ENCODE results near the gene IFITM5. TPM values are rescaled to one million over a fixed set of nuclear protein-coding genes. Genes with fewer than 3 reads are reported as not detected.

The IFITM5 gene
- total and polyA plus RNA-seq, 2 donors from 2014 or later: not detected

GRCh38 chr11:259413-259812, 39.9 kb downstream of the IFITM5 start:
- no peak for FAIRE-seq
- no peak overlapping the region for H3K4me3 ChIP-seq (ENCODE audit: low read length in 3 of 3)
- intact Hi-C loops (cut with DNase I): no loop called here

GRCh38 chr11:257766-258493, 41.4 kb downstream of the IFITM5 start:
- peaks cover 0 to 1% (median 0%) of the 10 kb centered on the region in 3 donors for H3K9me3 ChIP-seq (ENCODE audit: control insufficient read depth in 2 of 3, insufficient read depth in 1 of 3, low read length in 3 of 3)
- FAIRE-seq (no peak), DNase-seq (peak in 1 of 5 donors; percentile 41)
- no peak overlapping the region for H3K27ac ChIP-seq (ENCODE audit: low read depth in 2 of 2, low read length in 2 of 2)
- H3K4me1 ChIP-seq (ENCODE audit: control insufficient read depth in 2 of 3, insufficient read depth in 2 of 3, low read depth in 1 of 3, low read length in 3 of 3): no peaks in the 10 kb centered on the region
- H3K9ac ChIP-seq (ENCODE audit: low read length in 3 of 3): no peak overlapping the region
- no peak for TF ChIP-seq CTCF (IDR thresholded peaks at IDR 0.05; ENCODE audit: borderline replicate concordance, extremely low read depth, insufficient read depth)
- H3K36me3 ChIP-seq (ENCODE audit: control insufficient read depth in 2 of 3, insufficient read depth in 3 of 3, low read length in 3 of 3): peaks cover 0 to 8% (median 0%) of the 10 kb centered on the region in 3 donors
- H3K27me3 ChIP-seq (ENCODE audit: control insufficient read depth, insufficient read depth, low read length): no peaks in the 10 kb centered on the region
- H3K4me3 ChIP-seq (ENCODE audit: low read length in 3 of 3): no peak overlapping the region
- intact Hi-C loops (cut with DNase I): no loop called here

More at GRCh38 chr11:259413-259812, 39.9 kb downstream of the IFITM5 start:
- Histone ChIP-seq H3K27ac (ENCODE audit: low read depth in 2 of 2, low read length in 2 of 2) (no peak overlapping the region), H3K4me1 (ENCODE audit: control insufficient read depth in 2 of 3, insufficient read depth in 2 of 3, low read depth in 1 of 3, low read length in 3 of 3) (no peaks in the 10 kb centered on the region), H3K36me3 (ENCODE audit: control insufficient read depth in 2 of 3, insufficient read depth in 3 of 3, low read length in 3 of 3) (no peaks in the 10 kb centered on the region), H3K27me3 (ENCODE audit: control insufficient read depth, insufficient read depth, low read length) (no peaks in the 10 kb centered on the region), H3K9ac (ENCODE audit: low read length in 3 of 3) (no peak overlapping the region), H3K9me3 (ENCODE audit: control insufficient read depth in 2 of 3, insufficient read depth in 1 of 3, low read length in 3 of 3) (peaks cover 0 to 1% (median 0%) of the 10 kb centered on the region in 3 donors)
- no peak for DNase-seq
- no peak for TF ChIP-seq CTCF (IDR thresholded peaks at IDR 0.05; ENCODE audit: borderline replicate concordance, extremely low read depth, insufficient read depth)

- H3K4me3 ChIP-seq (ENCODE audit: low read length in 3 of 3): no peak overlapping the region
- no peaks in the 10 kb centered on the region for H3K27me3 ChIP-seq (ENCODE audit: control insufficient read depth, insufficient read depth, low read length)
- H3K9me3 ChIP-seq (ENCODE audit: control insufficient read depth in 2 of 3, insufficient read depth in 1 of 3, low read length in 3 of 3): peaks cover 0 to 1% (median 0%) of the 10 kb centered on the region in 3 donors
- no peak overlapping the region for H3K9ac ChIP-seq (ENCODE audit: low read length in 3 of 3)
- TF ChIP-seq CTCF (IDR thresholded peaks at IDR 0.05; ENCODE audit: borderline replicate concordance, extremely low read depth, insufficient read depth): no peak
- no peak for DNase-seq
- H3K36me3 ChIP-seq (ENCODE audit: control insufficient read depth in 2 of 3, insufficient read depth in 3 of 3, low read length in 3 of 3): peaks cover 0 to 11% (median under 1%) of the 10 kb centered on the region in 3 donors
- intact Hi-C loops (cut with DNase I): no loop called here
- no peaks in the 10 kb centered on the region for H3K4me1 ChIP-seq (ENCODE audit: control insufficient read depth in 2 of 3, insufficient read depth in 2 of 3, low read depth in 1 of 3, low read length in 3 of 3)
- FAIRE-seq: no peak
- no peak overlapping the region for H3K27ac ChIP-seq (ENCODE audit: low read depth in 2 of 2, low read length in 2 of 2)
Measured at GRCh38 chr11:256952-257737, 42.2 kb downstream of the IFITM5 start.
